Transverse colon (tissue), 4 donors: ENCODE results near the gene DDR2.
"Not testable (repeated sequence)": the region's sequence is repeated elsewhere in the genome, so short reads cannot be mapped to it uniquely, and the experiment has no call there.

Experiments
- CTCF ChIP-seq, 5 experiments: fragments of 200-600 bp in 3 of 5; fragments of 450-650 bp in 2 of 5; sonication (generic) in 3 of 5; IDR thresholded peaks; 1 replicate in 2 of 5; 2 replicates in 3 of 5; pipeline ENCODE4 v1.5.1; 2016 to 2017; ENCODE audit warnings: antibody characterized with exemption in 5 of 5, inconsistent platforms in 3 of 5, mild to moderate bottlenecking in 2 of 5, moderate library complexity in 1 of 5
- EP300 ChIP-seq: sonication (generic); formaldehyde crosslinking; IDR thresholded peaks from one replicate; pipeline ENCODE4 v1.6.1; 2017; ENCODE audit warnings: antibody characterized with exemption, low read depth
- POLR2A ChIP-seq: fragments of 450-650 bp; IDR thresholded peaks from one replicate; pipeline ENCODE4 v1.6.1; 2016; ENCODE audit warnings: antibody characterized with exemption, mild to moderate bottlenecking, moderate library complexity
- POLR2AphosphoS5 ChIP-seq, 3 donors: sonication (generic); formaldehyde crosslinking; IDR thresholded peaks; one replicate each; pipeline ENCODE4 v1.6.1; 2016; ENCODE audit warnings: antibody characterized with exemption in 3 of 3

GRCh38 chr1:162784926-162785325 is 152.7 kb downstream of the DDR2 start:
- not testable (repeated sequence) for TF ChIP-seq POLR2AphosphoS5 (IDR thresholded peaks at IDR 0.05); CTCF (IDR thresholded peaks at IDR 0.05); EP300; POLR2A
